GM12891 (cell line): ENCODE measurements around the gene NKTR.

Source experiments
- POLR2AphosphoS5 ChIP-seq: IDR thresholded peaks from 2 replicates; pipeline ENCODE4 v1.6.1; 2011; ENCODE audit warnings: low read depth, low read length, control low read depth
- TAF1 ChIP-seq: IDR thresholded peaks from 2 replicates; pipeline ENCODE4 v1.6.1; 2011; ENCODE audit warnings: low read depth, low read length, control low read depth

GRCh38 chr3:42632146-42632545 is 31.7 kb downstream of the NKTR start:
- TF ChIP-seq POLR2AphosphoS5 (no peak), TAF1 (no peak)
